ENCODE measurements around the gene TLE3.

GRCh38 chr15:70146162-70146561, 48.4 kb upstream of the TLE3 start:
- TF ChIP-seq, protein P1, sequence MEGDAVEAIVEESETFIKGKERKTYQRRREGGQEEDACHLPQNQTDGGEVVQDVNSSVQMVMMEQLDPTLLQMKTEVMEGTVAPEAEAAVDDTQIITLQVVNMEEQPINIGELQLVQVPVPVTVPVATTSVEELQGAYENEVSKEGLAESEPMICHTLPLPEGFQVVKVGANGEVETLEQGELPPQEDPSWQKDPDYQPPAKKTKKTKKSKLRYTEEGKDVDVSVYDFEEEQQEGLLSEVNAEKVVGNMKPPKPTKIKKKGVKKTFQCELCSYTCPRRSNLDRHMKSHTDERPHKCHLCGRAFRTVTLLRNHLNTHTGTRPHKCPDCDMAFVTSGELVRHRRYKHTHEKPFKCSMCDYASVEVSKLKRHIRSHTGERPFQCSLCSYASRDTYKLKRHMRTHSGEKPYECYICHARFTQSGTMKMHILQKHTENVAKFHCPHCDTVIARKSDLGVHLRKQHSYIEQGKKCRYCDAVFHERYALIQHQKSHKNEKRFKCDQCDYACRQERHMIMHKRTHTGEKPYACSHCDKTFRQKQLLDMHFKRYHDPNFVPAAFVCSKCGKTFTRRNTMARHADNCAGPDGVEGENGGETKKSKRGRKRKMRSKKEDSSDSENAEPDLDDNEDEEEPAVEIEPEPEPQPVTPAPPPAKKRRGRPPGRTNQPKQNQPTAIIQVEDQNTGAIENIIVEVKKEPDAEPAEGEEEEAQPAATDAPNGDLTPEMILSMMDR (IDR thresholded peaks at IDR 0.05) = no peak
- TF ChIP-seq POLR2AphosphoS5 (IDR thresholded peaks at IDR 0.05) = no peak
